DLD1 (cell line): ENCODE data around the gene DCANP1.

Experiments
- in situ Hi-C: cut with HindIII; loops from 2 replicates; pipeline ENCODE4 v1.10.0; 2017; ENCODE audit warnings: low sequenced_read_pairs

DCANP1 gene

DNA sequence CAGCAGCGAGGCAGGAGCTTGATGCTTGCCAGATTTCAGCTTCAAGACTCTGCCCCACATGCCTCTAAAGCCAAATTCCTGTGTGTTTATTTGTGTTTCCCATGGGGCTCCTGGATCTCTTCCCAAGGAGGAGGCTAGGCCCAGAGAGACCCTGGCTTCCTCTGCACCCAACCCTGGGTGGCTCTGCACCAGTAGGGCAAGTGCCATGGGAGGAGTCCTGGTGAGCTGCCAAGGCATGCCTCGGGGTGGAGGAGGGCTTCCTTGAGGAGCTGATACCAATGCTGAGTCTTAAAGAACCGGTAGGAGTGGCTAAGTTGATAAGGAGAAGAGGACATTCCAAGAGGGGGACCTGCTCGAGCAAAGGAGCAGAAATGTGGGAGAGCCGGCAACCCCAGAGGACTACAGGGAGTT, 11.8 kb upstream of the DCANP1 start:
- in situ Hi-C loops: loop anchor here (25.0 kb wide), 1 partner anchor 278 kb away; no protein-coding TSS in a partner anchor

DNA sequence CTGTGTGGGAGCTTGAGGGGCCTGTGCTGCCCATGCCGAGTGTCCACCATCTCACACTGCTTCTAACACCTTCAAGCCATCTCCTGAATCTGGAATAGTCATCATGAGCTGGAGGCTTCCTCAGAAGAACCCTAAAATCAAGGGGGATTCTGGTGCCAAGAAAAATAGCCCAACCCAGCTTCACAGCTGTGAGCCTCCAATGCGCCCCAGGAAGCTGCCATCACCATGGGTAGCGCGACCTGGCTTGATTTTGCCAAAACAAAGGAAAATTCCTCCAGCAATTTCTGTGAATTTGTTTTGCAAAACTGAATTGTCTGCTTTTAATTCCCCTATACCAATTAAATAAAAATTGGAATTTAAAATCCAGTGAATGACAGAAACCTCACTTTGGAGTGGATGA, 11.2 kb upstream of the DCANP1 start:
- in situ Hi-C loops: loop anchor here (25.0 kb wide), 1 partner anchor 279 kb away; no protein-coding TSS in a partner anchor

DNA sequence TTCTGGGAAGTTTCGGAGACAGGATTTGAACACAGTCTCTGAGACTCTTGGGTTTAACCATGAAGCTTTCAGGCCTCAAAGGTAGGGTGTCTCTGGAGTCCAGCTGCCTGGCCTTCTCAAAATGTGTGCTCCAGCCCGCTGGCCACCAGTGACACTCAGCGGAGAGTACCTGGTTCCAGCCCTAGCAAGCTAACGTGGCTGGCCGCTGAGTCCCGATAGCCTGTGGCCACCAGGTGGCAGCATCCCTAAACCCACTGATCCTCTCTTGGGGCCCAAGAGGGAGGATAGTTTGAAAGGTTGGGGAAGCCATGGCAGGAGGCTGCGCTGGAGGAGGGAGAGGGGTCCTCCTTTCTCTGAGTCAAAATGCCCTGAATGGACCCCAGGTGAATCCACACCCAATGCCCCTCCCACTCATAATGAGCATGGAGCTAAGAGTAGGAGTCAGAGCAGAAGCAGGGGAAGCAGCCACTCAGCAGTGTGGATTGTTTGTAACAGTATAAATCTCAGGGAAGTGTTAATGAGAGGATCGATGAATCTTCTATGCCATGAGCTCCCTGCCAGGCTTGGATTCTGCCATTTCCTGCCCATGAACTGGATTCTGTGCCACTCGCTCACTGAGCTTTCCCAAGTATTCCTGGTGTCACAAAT, 10.4 kb upstream of the DCANP1 start:
- in situ Hi-C loops: loop anchor here (25.0 kb wide), 1 partner anchor 280 kb away; no protein-coding TSS in a partner anchor

DNA sequence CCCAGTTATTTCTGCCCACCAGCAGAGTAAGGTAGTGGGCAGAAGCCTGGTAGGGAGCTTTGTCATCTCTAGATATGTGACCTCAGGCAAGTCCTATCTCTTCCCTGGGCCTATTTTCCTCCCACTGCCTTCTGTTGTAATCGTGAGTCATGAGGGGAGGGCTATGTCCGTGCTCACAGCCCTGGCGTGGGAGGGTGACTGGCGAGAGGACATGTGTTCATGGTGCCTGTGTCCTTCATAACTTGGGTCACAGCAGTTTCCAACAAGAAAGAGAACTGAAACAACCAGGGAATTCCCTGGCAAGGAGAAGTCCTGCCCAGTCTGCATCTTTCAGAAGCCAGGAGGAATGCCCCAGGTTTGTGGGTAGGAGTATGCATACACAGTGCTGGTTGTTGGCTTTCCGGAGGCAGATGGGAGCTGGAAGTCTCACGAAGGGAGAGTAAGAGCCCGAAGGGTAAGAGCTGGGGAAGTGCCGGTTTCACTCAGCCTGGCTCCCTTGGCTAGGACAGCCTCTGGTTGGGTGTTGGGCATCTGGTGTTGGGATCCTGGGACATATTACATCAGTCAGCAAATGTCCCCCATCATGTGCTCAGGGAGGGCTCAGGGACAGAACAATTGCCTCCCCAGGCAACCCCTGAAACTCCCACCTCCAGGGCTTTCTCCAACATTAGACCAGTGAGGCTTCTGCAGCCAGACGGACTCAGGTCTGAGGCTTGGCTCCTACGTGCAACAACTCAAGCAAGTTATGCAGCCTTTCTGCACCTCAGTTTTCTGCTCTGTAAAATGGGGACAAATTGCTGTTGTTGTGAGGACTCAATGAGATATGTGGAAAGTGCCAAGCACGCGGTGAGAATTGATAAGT, 9.3 kb upstream of the DCANP1 start:
- in situ Hi-C loops: loop anchor here (25.0 kb wide), 1 partner anchor 281 kb away; no protein-coding TSS in a partner anchor

DNA sequence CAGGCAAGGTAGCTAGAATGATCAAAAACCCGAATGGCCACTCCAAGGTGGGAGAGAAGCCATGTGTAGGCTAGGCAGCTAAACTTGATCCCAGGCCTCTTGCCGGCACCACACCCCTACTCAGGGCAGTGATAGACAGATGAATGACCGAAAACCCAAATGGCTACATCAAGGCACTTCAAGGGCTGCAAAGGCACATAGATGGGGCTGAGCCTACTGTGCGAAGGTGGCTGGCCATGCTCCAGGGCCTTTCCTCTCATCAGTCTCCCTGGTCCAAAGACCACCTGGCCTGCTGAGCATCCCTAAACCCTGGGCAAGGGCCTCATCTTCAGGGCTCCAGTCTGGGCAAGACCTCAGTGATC, 8.7 kb upstream of the DCANP1 start:
- in situ Hi-C loops: loop anchor here (25.0 kb wide), 1 partner anchor 281 kb away; no protein-coding TSS in a partner anchor

DNA sequence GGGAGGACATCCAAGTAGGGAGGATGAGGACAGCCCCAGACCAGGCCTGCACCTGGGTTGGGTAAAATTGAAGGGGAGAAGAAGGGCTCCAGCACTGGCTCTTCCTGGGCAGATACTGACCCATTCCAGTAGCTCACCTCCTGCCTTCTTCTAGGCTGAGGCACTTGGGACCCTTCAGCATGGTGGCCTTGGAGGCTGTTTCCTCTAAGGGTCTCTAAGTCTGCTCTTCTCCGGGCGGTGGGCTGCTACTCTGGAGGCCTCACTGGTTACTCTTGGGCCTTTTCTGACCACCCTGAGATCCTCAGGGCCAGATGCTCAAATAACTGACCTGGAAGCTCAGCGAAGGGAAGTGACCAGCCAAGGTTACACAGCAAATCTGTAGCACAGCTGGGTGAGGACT, 7.8 kb upstream of the DCANP1 start:
- in situ Hi-C loops: loop anchor here (25.0 kb wide), 1 partner anchor 282 kb away; no protein-coding TSS in a partner anchor

DNA sequence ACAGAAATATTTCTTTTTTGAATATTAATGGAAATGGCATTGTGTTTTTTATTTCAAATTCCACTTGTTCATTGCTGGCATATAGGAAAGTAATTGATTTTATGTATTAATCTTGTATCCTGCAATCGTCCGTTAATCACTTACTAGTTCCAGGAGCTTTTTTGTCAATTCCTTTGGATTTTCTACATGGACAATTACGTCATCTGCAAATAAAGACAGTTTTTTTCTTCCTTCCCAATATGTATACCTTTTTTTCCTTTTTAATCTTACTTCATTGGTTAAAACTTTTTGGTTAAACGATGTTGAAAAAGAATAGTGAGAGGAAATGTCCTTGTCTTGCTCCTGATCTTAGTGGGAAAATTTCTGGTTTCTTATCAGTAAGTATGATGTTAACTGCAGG, 6.5 kb upstream of the DCANP1 start:
- in situ Hi-C loops: loop anchor here (25.0 kb wide), 1 partner anchor 284 kb away; no protein-coding TSS in a partner anchor

DNA sequence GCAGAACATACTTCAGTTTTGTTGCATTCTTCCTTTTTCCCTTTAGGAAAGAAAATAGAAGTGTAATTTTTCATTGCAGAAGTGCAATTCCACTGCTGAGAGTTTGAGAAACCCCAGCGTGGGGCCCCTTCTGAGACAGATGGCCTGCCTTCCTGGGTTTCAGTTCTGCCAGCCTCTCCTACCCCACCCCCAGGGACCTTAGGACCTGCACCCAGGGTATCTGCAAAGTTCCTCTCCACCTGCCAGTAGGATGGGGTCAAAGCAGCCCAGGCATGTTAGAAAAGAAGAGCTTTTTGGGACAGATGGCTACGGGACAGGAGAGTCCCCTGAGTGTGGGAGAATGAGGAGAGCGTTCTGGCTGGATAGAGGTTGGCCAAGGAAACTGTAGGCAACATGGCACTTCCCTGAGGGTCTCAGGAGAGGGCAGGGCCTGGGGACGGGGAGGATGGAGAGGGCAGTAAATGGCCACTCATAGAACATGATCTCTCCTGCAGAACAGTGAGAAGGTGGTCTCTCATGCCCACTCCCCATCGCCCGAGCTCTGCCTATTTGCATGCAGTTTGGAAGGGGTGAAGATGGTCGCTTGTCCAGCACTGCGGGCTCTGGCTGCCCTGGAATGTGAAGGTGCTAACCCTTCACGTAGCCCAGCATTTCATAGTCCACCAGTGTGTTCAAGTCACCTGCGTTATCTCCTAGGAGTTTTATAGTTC, 5.3 kb upstream of the DCANP1 start, which contains the start of gene TIFAB:
TIFAB (minus strand) TSS at position 31 of the 710 bp plus-strand sequence. CDS start 2,412 bp downstream, outside the sequence.
- in situ Hi-C loops: loop anchor here (25.0 kb wide), 1 partner anchor 285 kb away; no protein-coding TSS in a partner anchor

DNA sequence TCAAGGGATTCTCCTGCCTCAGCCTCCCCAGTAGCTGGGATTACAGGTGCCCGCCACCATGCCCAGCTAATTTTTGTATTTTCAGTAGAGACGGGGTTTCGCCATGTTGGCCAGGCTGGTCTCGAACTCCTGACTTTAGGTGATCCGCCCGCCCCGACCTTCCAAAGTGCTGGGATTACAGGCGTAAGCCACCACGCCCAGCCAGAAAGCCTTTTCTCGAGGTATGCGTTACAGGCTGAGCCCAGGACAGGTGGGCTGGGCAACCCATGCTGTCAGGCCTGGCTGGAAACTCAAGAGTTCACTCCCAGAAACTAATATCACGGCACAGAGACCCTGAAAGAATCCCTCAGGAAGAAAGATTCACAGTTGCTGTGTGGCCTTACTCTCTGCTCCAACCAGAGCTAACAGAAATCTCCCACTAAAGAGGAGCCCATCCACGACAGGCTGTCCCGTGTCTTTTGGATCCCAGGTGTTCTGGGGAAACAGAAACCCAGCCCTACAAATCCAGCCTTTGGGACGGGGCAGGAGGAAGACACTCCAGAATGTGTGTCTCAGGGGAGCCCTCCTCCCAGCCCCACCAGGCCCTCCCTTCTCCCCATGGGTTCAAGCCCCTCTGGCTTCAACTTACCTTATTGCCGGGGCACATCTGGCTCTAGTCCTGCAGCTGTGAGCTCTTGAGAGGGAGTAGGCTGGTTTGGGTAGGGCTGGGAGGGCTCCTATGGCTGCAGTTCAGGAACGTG, 4.6 kb upstream of the DCANP1 start:
- in situ Hi-C loops: loop anchor here (25.0 kb wide), 1 partner anchor 286 kb away; no protein-coding TSS in a partner anchor

DNA sequence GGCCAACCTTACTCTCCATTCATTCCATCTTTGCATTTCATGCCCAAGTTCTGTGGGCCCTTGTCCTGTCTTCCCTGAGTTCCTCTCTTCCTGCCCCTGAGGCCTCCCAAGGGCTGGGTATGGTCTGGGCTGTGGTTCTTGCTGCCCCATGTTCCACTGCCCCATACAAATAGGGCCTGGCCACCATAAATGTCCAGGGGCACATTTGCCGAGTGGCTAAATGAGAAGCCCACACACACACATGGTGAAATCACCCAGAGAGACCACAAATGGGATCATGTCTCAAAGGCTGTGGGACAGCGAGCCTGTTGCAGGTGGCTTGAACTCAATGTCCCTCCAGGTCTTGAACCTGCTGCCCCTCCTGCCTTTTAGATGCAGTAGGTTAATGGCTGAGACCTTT, 3.8 kb upstream of the DCANP1 start:
- in situ Hi-C loops: loop anchor here (25.0 kb wide), 1 partner anchor 286 kb away; no protein-coding TSS in a partner anchor

DNA sequence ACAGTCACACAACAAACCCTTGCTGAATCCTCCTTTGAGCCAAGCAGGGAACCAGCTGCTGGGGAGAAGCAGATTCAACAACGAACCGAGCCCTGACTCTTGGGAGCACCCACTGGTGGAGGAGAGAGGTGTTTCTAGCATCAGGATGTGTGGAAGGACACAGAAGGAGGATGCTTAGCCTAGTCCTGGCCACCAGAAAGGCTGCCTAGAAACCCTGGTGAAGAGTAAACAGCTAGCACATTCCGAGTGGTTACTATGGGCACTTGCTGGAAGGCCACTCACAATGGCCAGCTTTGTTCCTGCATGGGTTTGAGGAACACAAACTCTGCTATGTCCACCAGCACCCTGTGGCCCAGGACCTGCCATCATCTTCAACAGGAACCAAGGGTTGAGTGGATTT, 3.2 kb upstream of the DCANP1 start:
- in situ Hi-C loops: loop anchor here (25.0 kb wide), 1 partner anchor 287 kb away; no protein-coding TSS in a partner anchor

DNA sequence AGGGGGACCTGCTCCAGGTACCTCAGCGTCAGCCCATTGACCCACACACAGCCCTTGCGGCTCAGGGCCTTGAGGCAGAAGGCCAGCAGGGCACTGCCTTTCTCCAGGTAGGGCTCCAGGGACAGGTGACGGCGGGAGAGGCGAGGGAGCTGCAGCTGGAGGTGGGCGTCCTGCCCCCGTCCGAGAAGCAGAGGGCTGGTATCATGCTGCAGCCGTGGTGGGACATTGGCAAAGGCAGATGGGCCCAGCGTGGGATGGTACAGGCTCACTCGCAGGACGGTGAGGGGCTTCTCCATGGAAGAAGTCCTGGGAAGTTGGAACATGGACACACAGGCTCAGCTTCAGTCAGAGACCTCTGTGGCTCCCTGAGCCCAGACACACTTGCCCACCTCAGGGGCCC, 2.5 kb upstream of the DCANP1 start:
- in situ Hi-C loops: loop anchor here (25.0 kb wide), 1 partner anchor 288 kb away; no protein-coding TSS in a partner anchor

DNA sequence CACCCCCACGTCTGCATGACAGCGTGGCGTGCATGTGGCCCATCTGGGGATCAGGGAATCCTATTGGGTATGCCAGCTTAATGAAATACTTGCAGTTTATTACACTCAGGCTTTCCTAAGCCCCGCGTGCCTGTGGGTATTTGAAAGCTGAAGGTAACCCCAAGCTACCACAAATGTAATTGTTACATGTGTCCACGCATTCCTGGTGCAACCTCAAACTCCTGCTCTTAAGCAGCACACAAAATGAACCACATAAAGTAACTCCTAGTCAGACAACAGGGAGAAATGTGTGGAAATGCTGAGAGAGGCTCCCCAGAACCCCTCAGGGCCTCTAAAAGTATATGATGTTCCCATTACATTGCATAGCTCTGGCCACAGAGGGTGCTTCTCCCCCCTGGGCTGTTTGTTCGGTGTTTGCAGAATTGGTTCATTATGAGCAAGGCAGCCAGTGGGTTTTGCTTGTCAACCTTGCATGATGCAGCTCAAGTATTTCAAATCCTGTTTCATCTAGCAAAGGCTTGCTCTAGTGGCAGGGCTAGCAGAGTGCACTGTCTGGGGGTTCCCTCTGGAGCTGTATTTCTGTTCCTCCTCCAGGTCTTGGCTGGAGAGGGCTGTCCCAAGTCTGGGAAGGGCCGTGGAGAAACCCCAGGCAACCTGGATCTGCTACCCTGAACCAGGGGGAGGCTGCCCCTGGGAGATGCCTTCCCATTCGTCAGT, 1.8 kb upstream of the DCANP1 start:
- in situ Hi-C loops: no loop called here

DNA sequence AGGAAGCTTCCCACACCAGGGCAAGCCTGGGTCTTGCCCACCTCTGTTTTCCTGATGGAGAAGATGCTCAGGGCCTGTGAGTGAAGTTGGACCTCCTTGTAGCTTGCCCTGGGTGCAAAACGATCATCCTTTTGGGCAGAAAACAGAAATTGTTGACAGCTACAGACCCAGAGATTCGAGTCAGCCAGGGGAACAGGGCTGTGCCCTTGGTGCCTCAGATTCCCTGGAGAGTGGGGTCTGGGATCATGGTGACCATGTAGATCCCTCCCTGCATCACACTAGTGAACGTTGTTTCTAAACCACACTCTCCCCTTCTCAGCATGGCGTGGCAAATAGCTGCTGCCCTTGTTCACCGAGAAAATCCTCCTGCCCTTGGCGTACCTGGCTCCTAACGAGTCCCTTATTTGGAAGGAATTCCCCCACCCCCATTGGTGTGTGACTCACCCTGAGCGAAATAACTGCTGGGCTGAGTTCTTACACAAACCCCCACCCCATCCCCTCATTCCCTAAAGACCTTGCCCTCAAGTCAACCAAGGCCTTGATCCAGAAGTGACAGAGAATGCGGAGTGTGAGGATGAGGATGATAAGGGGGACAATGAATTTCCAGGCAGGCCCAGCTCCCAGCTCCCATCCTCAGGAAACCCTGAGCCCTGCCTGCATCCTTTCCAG, 1.1 kb upstream of the DCANP1 start:
- in situ Hi-C loops: no loop called here

DNA sequence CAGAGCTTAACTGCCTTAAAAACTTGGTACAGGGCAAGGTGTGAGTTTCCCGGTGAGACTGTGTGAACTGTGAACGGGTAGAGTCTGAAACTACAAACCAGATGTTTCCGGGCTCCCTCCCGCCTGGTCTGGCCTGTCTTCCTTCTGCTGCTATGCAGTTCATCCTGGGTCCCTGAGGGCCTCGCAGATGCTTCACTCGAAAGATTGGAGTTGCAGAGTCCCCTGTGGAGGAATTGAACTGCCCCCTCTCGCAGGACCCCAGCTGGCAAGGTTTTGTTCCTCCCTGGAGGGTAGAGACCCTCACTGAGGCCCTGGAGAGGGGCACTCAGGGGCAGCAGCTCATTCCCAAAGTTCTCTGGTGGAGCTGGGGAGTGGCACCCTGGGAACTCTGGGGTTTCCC, 533 bp downstream of the DCANP1 start:
- in situ Hi-C loops: no loop called here

DNA sequence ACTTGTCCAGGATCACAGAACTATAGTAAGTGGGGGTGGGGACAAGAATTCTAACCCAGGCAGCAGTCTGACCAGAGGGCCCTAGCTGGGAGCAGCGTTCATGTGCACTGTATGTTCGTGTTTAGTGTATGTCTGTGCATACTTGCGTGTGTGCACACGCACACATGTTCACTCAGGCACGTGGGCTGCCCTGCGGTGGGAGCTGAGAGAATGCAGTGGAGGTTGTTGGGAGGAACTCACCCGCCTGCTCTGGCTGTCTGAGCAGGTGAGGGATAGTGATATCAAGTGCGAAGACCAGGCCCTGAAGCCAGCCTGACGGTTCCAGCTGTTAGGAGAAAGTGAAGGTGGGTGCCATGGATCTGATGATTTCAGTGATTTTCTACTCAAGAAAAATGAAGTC, 942 bp downstream of the DCANP1 start:
- in situ Hi-C loops: no loop called here

DNA sequence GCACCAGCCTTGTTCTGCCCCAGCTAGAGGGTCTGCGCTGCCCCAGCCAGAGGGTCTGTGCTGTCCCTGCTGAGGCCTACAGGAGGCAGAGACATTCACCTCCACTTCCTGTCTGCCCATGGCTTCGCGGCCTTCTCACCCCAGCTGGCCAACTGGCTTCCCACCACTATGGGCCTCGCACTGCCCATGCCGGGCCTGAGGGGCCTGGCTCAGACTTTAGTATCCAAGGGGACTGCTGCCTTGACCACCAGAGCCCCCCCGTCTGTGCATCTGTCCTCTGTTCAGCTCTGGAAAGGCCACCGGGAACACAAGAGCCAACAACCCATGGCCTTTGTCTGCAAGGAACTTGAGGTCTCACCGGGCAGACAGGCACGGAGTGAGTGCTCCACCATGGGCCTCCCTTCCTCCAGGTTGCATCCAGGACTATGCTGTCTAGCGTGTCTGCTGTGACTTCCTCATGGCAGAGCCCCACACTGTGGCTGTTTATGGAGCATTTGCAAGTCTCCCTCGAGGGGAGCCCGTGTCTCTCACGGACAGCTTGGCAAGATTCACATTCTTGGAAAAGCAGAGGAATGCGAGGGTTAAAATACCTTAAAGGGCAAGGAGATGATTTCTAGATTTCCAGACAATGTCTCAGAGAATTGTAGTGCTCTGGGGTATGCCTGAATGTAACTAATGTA, 1.7 kb downstream of the DCANP1 start:
- in situ Hi-C loops: no loop called here

DNA sequence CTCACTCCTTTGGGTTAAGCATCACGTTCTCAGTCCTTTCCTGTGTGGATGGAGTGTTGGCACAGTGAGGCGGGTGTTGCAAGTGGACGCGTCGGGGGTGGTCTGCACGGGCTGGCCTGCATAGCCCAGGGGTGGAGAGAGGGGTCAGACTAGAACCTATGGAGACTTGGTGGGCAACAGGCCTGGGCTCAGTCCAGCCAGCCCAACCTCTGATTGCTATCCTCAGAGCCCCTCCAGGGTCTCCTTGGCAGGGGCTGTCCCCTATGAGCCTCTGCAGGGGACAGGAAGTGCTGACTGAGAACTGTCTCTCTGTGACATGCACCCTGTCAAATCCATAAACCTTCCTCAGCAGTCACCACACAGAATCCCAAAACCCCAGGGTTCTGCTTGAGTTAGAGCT, 2.3 kb downstream of the DCANP1 start:
- in situ Hi-C loops: no loop called here
